HG03439 (cell line): ENCODE measurements around the gene COL2A1.

Experiments used
- ATAC-seq: cut with Tn5 transposase; IDR thresholded peaks from one replicate; pipeline ENCODE4 v1.9.1; 2021; ENCODE audit warnings: mild to moderate bottlenecking, moderate library complexity; ENCODE audit not compliant: unreplicated experiment

The COL2A1 gene

GRCh38 chr12:48031135-48031960, 27.1 kb upstream of the COL2A1 start:
- no peak for ATAC-seq

GRCh38 chr12:48030173-48030650, 25.9 kb upstream of the COL2A1 start:
- no peak for ATAC-seq

- ATAC-seq, result no peak
Observed at GRCh38 chr12:48029491-48030172, 25.4 kb upstream of the COL2A1 start.

- ATAC-seq, result no peak
Observed at GRCh38 chr12:48028541-48029431, 24.5 kb upstream of the COL2A1 start.

- no peak for ATAC-seq
Observed at GRCh38 chr12:48027183-48028002, 23.1 kb upstream of the COL2A1 start.

GRCh38 chr12:48026060-48026827, 22.0 kb upstream of the COL2A1 start:
- no peak for ATAC-seq

- ATAC-seq, result no peak
Observed at GRCh38 chr12:48025281-48025680, 21.0 kb upstream of the COL2A1 start.

- no peak for ATAC-seq
Observed at GRCh38 chr12:48024735-48025134, 20.5 kb upstream of the COL2A1 start.

- no peak for ATAC-seq
Observed at GRCh38 chr12:48023386-48023785, 19.1 kb upstream of the COL2A1 start.

- no peak for ATAC-seq
Observed at GRCh38 chr12:48022676-48023385, 18.6 kb upstream of the COL2A1 start.

- no peak for ATAC-seq
Observed at GRCh38 chr12:48022180-48022521, 17.9 kb upstream of the COL2A1 start.

GRCh38 chr12:48021485-48022179, 17.4 kb upstream of the COL2A1 start:
- no peak for ATAC-seq

- ATAC-seq, result no peak
Observed at GRCh38 chr12:48019639-48020265, 15.5 kb upstream of the COL2A1 start.

GRCh38 chr12:48018618-48018995, 14.3 kb upstream of the COL2A1 start:
- ATAC-seq, result no peak

- ATAC-seq, result no peak
Observed at GRCh38 chr12:48017921-48018617, 13.8 kb upstream of the COL2A1 start.

GRCh38 chr12:48017496-48017895, 13.2 kb upstream of the COL2A1 start:
- no peak for ATAC-seq

- ATAC-seq, result no peak
Observed at GRCh38 chr12:48016373-48017020, 12.2 kb upstream of the COL2A1 start.
